ENCODE results near the gene ATG16L2.
"Not testable (repeated sequence)": the region's sequence is repeated elsewhere in the genome, so short reads cannot be mapped to it uniquely, and the experiment has no call there.

Gene ATG16L2

GRCh38 chr11:72856551-72857345 lies 42.5 kb downstream of the ATG16L2 start:
- no peak overlapping the region for H3K27ac ChIP-seq (ENCODE audit: extremely low read depth, low read depth, low read length)
- ChIA-PET POLR2A (no interaction called here), CTCF (interaction anchor here (0.6 to 1.0 kb wide), 2 partner anchors 12 to 131 kb away, joined by 3 to 4 read pairs; no protein-coding TSS in a partner anchor)
- H3K36me3 ChIP-seq (ENCODE audit: control insufficient read depth in 2 of 2, insufficient read depth in 1 of 2, low read length in 2 of 2) = no peaks in the 10 kb centered on the region
- no peak for TF ChIP-seq ZNF596 (tag by site-specific recombination; IDR thresholded peaks at IDR 0.05)
- no peak for TF ChIP-seq ZNF366 (tag by site-specific recombination; conservative IDR thresholded peaks at IDR 0.05)
- TF ChIP-seq ZNF157 (tag by site-specific recombination; IDR thresholded peaks at IDR 0.05) = no peak
- no peak for TF ChIP-seq ZNF133 (tag by site-specific recombination; IDR thresholded peaks at IDR 0.05)
- TF ChIP-seq ZNF184 (tag by site-specific recombination; IDR thresholded peaks at IDR 0.05) = no peak
- no peak for TF ChIP-seq EGR2 (tag by site-specific recombination; IDR thresholded peaks at IDR 0.05; ENCODE audit: low read depth)
- H3K9me3 ChIP-seq (ENCODE audit: control insufficient read depth, insufficient read depth, low read depth, low read length) = no peaks in the 10 kb centered on the region
- no peaks in the 10 kb centered on the region for H3K4me1 ChIP-seq (ENCODE audit: control insufficient read depth, insufficient read depth, low read length)
- H3K4me3 ChIP-seq (ENCODE audit: low read depth, low read length) = no peak overlapping the region

- H3K27ac ChIP-seq (ENCODE audit: extremely low read depth, low read depth, low read length); H3K4me1 ChIP-seq (ENCODE audit: control insufficient read depth, insufficient read depth, low read length); CTCF ChIA-PET; H3K36me3 ChIP-seq (ENCODE audit: control insufficient read depth in 2 of 2, insufficient read depth in 1 of 2, low read length in 2 of 2); H3K9me3 ChIP-seq (ENCODE audit: control insufficient read depth, insufficient read depth, low read depth, low read length); H3K4me3 ChIP-seq (ENCODE audit: low read depth, low read length); POLR2A ChIA-PET: not testable (repeated sequence)
- peak; percentile 85 for TF ChIP-seq ZNF146 (tag by site-specific recombination; IDR thresholded peaks at IDR 0.05)
These were observed 44.1 kb downstream of the ATG16L2 start for GRCh38 chr11:72858267-72858666.

GRCh38 chr11:72859126-72859525 lies 44.9 kb downstream of the ATG16L2 start:
- Histone ChIP-seq H3K9me3 (ENCODE audit: control insufficient read depth, insufficient read depth, low read depth, low read length) (no peaks in the 10 kb centered on the region), H3K4me1 (ENCODE audit: control insufficient read depth, insufficient read depth, low read length) (no peaks in the 10 kb centered on the region), H3K27ac (ENCODE audit: extremely low read depth, low read depth, low read length) (no peak overlapping the region), H3K36me3 (ENCODE audit: control insufficient read depth in 2 of 2, insufficient read depth in 1 of 2, low read length in 2 of 2) (no peaks in the 10 kb centered on the region), H3K4me3 (ENCODE audit: low read depth, low read length) (no peak overlapping the region)
- TF ChIP-seq WT1 (tag by site-specific recombination; IDR thresholded peaks at IDR 0.05) (no peak), ZNF423 (tag by site-specific recombination; IDR thresholded peaks at IDR 0.05) (no peak)
- ChIA-PET CTCF (interaction anchor here (0.7 to 1.9 kb wide), 3 partner anchors 9 to 378 kb away, joined by 3 to 4 read pairs (median 3); no protein-coding TSS in a partner anchor), POLR2A (no interaction called here)

- H3K4me1 ChIP-seq (ENCODE audit: control insufficient read depth, insufficient read depth, low read length) = no peaks in the 10 kb centered on the region
- POLR2A ChIA-PET = no interaction called here
- H3K36me3 ChIP-seq (ENCODE audit: control insufficient read depth in 2 of 2, insufficient read depth in 1 of 2, low read length in 2 of 2) = no peaks in the 10 kb centered on the region
- no peaks in the 10 kb centered on the region for H3K9me3 ChIP-seq (ENCODE audit: control insufficient read depth, insufficient read depth, low read depth, low read length)
- H3K4me3 ChIP-seq (ENCODE audit: low read depth, low read length) = no peak overlapping the region
- CTCF ChIA-PET = interaction anchor here (0.6 to 1.9 kb wide), 2 partner anchors 12 to 349 kb away, joined by 3 to 4 read pairs; no protein-coding TSS in a partner anchor
- no peak for TF ChIP-seq ZNF175 (tag by site-specific recombination; IDR thresholded peaks at IDR 0.05)
- no peak for TF ChIP-seq ZNF473 (tag by site-specific recombination; IDR thresholded peaks at IDR 0.05)
- TF ChIP-seq KLF16 (tag by site-specific recombination; IDR thresholded peaks at IDR 0.05) = no peak
- TF ChIP-seq ZSCAN23 (tag by site-specific recombination; IDR thresholded peaks at IDR 0.05) = no peak
- no peak for TF ChIP-seq ZNF785 (tag by site-specific recombination; IDR thresholded peaks at IDR 0.05)
- TF ChIP-seq ZNF155 (tag by site-specific recombination; IDR thresholded peaks at IDR 0.05) = no peak
- TF ChIP-seq ZNF670 (tag by site-specific recombination; IDR thresholded peaks at IDR 0.05; ENCODE audit: low read depth) = no peak
- no peak for TF ChIP-seq ZNF48 (tag by site-specific recombination; IDR thresholded peaks at IDR 0.05)
- TF ChIP-seq ZNF366 (tag by site-specific recombination; conservative IDR thresholded peaks at IDR 0.05) = no peak
- TF ChIP-seq ZNF792 (tag by site-specific recombination; IDR thresholded peaks at IDR 0.05) = no peak
- TF ChIP-seq ZNF513 (tag by site-specific recombination; IDR thresholded peaks at IDR 0.05) = no peak
- no peak for TF ChIP-seq BCL11B (tag by site-specific recombination; IDR thresholded peaks at IDR 0.05; ENCODE audit: low read depth)
- no peak for TF ChIP-seq ZNF280D (tag by site-specific recombination; IDR thresholded peaks at IDR 0.05)
- TF ChIP-seq ZNF426 (tag by site-specific recombination; IDR thresholded peaks at IDR 0.05) = no peak
- TF ChIP-seq FEZF1 (tag by site-specific recombination; IDR thresholded peaks at IDR 0.05) = no peak
- no peak for TF ChIP-seq ZNF138 (tag by site-specific recombination; IDR thresholded peaks at IDR 0.05; ENCODE audit: borderline replicate concordance)
- H3K27ac ChIP-seq (ENCODE audit: extremely low read depth, low read depth, low read length) = no peak overlapping the region
These were observed 45.8 kb downstream of the ATG16L2 start for GRCh38 chr11:72860010-72860409.

Data from HEK293 (cell line).